T-helper 2 cell treated with Interferon-gamma antibody and Interleukin-4, amounts not matched to agents 100 ng/mL and 5 ng/mL, for 36 hours (primary cell): Measurements from ENCODE around the gene HGF. TPM values are rescaled to one million over a fixed set of nuclear protein-coding genes. Genes with fewer than 3 reads are reported as not detected.

Experiments
- intact Hi-C: fragments of 100-400 bp; cut with micrococcal nuclease; formaldehyde crosslinking; loops from one replicate; pipeline ENCODE4 v1.15.1; 2023
- total RNA-seq: library from RNA; stranded (reverse); gene quantifications from 2 replicates; pipeline ENCODE4 v1.2.3, GENCODE V29; 2022

The HGF gene
- total RNA-seq, 1 donor from 2014 or later: not detected

- intact Hi-C loops: no loop called here
These were observed 81.0 kb downstream of the HGF start for GRCh38 chr7:81688622-81689411.

- intact Hi-C loops: no loop called here
These were observed 82.8 kb downstream of the HGF start for GRCh38 chr7:81687062-81687461.

GRCh38 chr7:81685270-81685868, 84.5 kb downstream of the HGF start:
- intact Hi-C loops: no loop called here

- intact Hi-C loops: no loop called here
These were observed 85.2 kb downstream of the HGF start for GRCh38 chr7:81684514-81685269.

GRCh38 chr7:81684033-81684432, 85.8 kb downstream of the HGF start:
- intact Hi-C loops: no loop called here

GRCh38 chr7:81682873-81683272, 87.0 kb downstream of the HGF start:
- intact Hi-C loops: no loop called here

- intact Hi-C loops: no loop called here
These were observed 89.7 kb downstream of the HGF start for GRCh38 chr7:81680120-81680519.

GRCh38 chr7:81676813-81677212, 93.0 kb downstream of the HGF start:
- intact Hi-C loops: no loop called here

GRCh38 chr7:81676105-81676811, 93.6 kb downstream of the HGF start:
- intact Hi-C loops: no loop called here

GRCh38 chr7:81674431-81674830, 95.4 kb downstream of the HGF start:
- intact Hi-C loops: no loop called here

GRCh38 chr7:81672872-81673271, 97.0 kb downstream of the HGF start:
- intact Hi-C loops: no loop called here

GRCh38 chr7:81669476-81670105, 100.3 kb downstream of the HGF start:
- intact Hi-C loops: no loop called here

- intact Hi-C loops: no loop called here
These were observed 103.6 kb downstream of the HGF start for GRCh38 chr7:81666209-81666608.

- intact Hi-C loops: no loop called here
These were observed 104.6 kb downstream of the HGF start for GRCh38 chr7:81665236-81665635.

GRCh38 chr7:81664304-81664703, 105.5 kb downstream of the HGF start:
- intact Hi-C loops: no loop called here

GRCh38 chr7:81662531-81662930, 107.3 kb downstream of the HGF start:
- intact Hi-C loops: no loop called here

GRCh38 chr7:81659697-81660395, 110.0 kb downstream of the HGF start:
- intact Hi-C loops: no loop called here

GRCh38 chr7:81657551-81657950, 112.3 kb downstream of the HGF start:
- intact Hi-C loops: no loop called here

GRCh38 chr7:81655271-81655670, 114.6 kb downstream of the HGF start:
- intact Hi-C loops: no loop called here

- intact Hi-C loops: no loop called here
These were observed 117.6 kb downstream of the HGF start for GRCh38 chr7:81652225-81652624.
